HCT116 (cell line): Measurements from ENCODE around the gene MYO1F. TPM values are rescaled to one million over a fixed set of nuclear protein-coding genes. Genes with fewer than 3 reads are reported as not detected.

ENCODE experiments used
- ATAC-seq: fragments of 200-7000 bp; cut with Tn5 transposase; 2 replicates; pipeline ENCODE4 v1.9.1; 2020; ENCODE audit warnings: mild to moderate bottlenecking, moderate library complexity
- BruUV-seq: library from RNA; stranded (reverse); fragments of 400-500 nt; replicated peaks from 2 replicates; lab custom pipeline; 2021; lab: Mats Ljungman, UMichigan
- CTCF ChIA-PET: fragments of 300-600 bp; sonication (Branson Sonifier 250); formaldehyde crosslinking; loops from one replicate; lab custom pipeline; 2021; ENCODE audit warnings: antibody characterized with exemption; lab: Charles Lee
- POLR2A ChIA-PET: fragments of 300-600, 350-600 bp; sonication (Branson Sonifier 250); formaldehyde crosslinking; loops from one replicate; lab custom pipeline; 2021; ENCODE audit warnings: antibody characterized with exemption; lab: Charles Lee
- RAD21 ChIA-PET, 2 experiments: fragments of 300-600 bp; sonication (Branson Sonifier 250); formaldehyde crosslinking; loops; one replicate each; lab custom pipeline; 2023; ENCODE audit warnings: low total read pairs in 2 of 2; ENCODE audit not compliant: uncharacterized antibody in 2 of 2, unreplicated experiment in 2 of 2, low non-redundant PET in 1 of 2; lab: Charles Lee
- DNase-seq: peaks from one replicate; pipeline ENCODE4 v3.0.0-alpha.2; 2010; ENCODE audit warnings: low read depth, low spot score
- H2AFZ ChIP-seq: fragments of 200-600 bp; shearing (Covaris generic), sonication (generic); 2 replicates; pipeline ENCODE4 v1.6.1; 2017; ENCODE audit warnings: low read depth, mixed run types, mixed read lengths, antibody characterized with exemption, low read length; ENCODE audit not compliant: poor library complexity, severe bottlenecking
- H3K27ac ChIP-seq: 2 replicates; pipeline ENCODE4 v1.5.1; 2012; ENCODE audit warnings: low read depth, low read length
- H3K27me3 ChIP-seq: fragments of 200-600 bp; sonication (generic); 2 replicates; pipeline ENCODE4 v1.6.1; 2016; ENCODE audit warnings: mixed run types, low read length, mixed read lengths; ENCODE audit not compliant: insufficient read depth
- H3K36me3 ChIP-seq, 2 experiments: fragments of 200-500 bp in 1 of 2; fragments of 200-600 bp in 1 of 2; sonication (Bioruptor generic) in 1 of 2; sonication (generic) in 1 of 2; 2 replicates each; pipeline versions ENCODE4 v1.5.1 to v1.6.1; 2014 to 2016; ENCODE audit warnings: low read length in 2 of 2, inconsistent platforms in 1 of 2, mixed read lengths in 1 of 2, mixed run types in 1 of 2; ENCODE audit not compliant: insufficient read depth in 2 of 2, control insufficient read depth in 1 of 2
- H3K4me1 ChIP-seq, 2 experiments: fragments of 200-600 bp in 1 of 2; sonication (generic) in 1 of 2; 2 replicates each; pipeline versions ENCODE4 v1.5.1 to v1.6.1; 2012 to 2017; ENCODE audit warnings: low read length in 2 of 2, inconsistent platforms in 1 of 2, mild to moderate bottlenecking in 1 of 2, mixed read lengths in 1 of 2, mixed run types in 1 of 2, moderate library complexity in 1 of 2; ENCODE audit not compliant: insufficient read depth in 2 of 2, control insufficient read depth in 1 of 2
- H3K4me2 ChIP-seq: fragments of 200-600 bp; sonication (generic); 2 replicates; pipeline ENCODE4 v1.6.1; 2017; ENCODE audit warnings: mixed run types, low read length, mixed read lengths
- H3K4me3 ChIP-seq, 2 experiments: fragments of 200-600 bp in 1 of 2; sonication (generic) in 1 of 2; replicated peaks in 1 of 2; 2 replicates each; pipeline ENCODE4 v1.5.1; 2011 to 2016; ENCODE audit warnings: low read length in 2 of 2, control low read depth in 1 of 2, low read depth in 1 of 2, mild to moderate bottlenecking in 1 of 2, mixed read lengths in 1 of 2, mixed run types in 1 of 2
- H3K79me2 ChIP-seq: fragments of 200-600 bp; sonication (generic); 2 replicates; pipeline ENCODE4 v1.6.1; 2017; ENCODE audit warnings: mild to moderate bottlenecking, mixed run types, low read length, moderate library complexity, mixed read lengths; ENCODE audit not compliant: insufficient read depth
- H3K9ac ChIP-seq: fragments of 200-600 bp; sonication (generic); 2 replicates; pipeline ENCODE4 v1.6.1; 2016; ENCODE audit warnings: low read length, mixed read lengths
- H3K9me2 ChIP-seq: fragments of 200-600 bp; sonication (generic), shearing (Covaris generic); 2 replicates; pipeline ENCODE4 v1.6.1; 2017; ENCODE audit warnings: mixed run types, mild to moderate bottlenecking, moderate library complexity; ENCODE audit not compliant: insufficient read depth
- H3K9me3 ChIP-seq, 2 experiments: fragments of 200-500 bp in 1 of 2; fragments of 200-600 bp in 1 of 2; sonication (Bioruptor generic) in 1 of 2; sonication (generic) in 1 of 2; 2 replicates each; pipeline ENCODE4 v1.6.1; 2014 to 2017; ENCODE audit warnings: low read length in 2 of 2, mixed read lengths in 2 of 2, inconsistent platforms in 1 of 2, low read depth in 1 of 2, mild to moderate bottlenecking in 1 of 2, mixed run types in 1 of 2, moderate library complexity in 1 of 2; ENCODE audit not compliant: control insufficient read depth in 1 of 2, insufficient read depth in 1 of 2
- H4K20me1 ChIP-seq: fragments of 200-600 bp; sonication (generic), shearing (Covaris generic); 2 replicates; pipeline ENCODE4 v1.6.1; 2017; ENCODE audit warnings: mixed run types, mild to moderate bottlenecking, moderate library complexity; ENCODE audit not compliant: insufficient read depth
- CEBPB ChIP-seq: IDR thresholded peaks from 2 replicates; pipeline ENCODE4 v1.6.1; 2012; ENCODE audit warnings: low read depth
- EGR1 ChIP-seq: IDR thresholded peaks from 2 replicates; pipeline ENCODE4 v1.6.1; 2012; ENCODE audit warnings: low read depth
- ELF1 ChIP-seq: IDR thresholded peaks from 2 replicates; pipeline ENCODE4 v1.6.1; 2012; ENCODE audit warnings: low read depth, borderline replicate concordance
- EZH2 ChIP-seq: fragments of 200-600 bp; sonication (generic); IDR thresholded peaks from 2 replicates; pipeline ENCODE4 v1.6.1; 2017; ENCODE audit warnings: antibody characterized with exemption, mixed run types
- EZH2phosphoT487 ChIP-seq: fragments of 200-600 bp; IDR thresholded peaks from 2 replicates; pipeline ENCODE4 v1.6.1; 2018; ENCODE audit warnings: antibody characterized with exemption, borderline replicate concordance
- FOSL1 ChIP-seq: IDR thresholded peaks from 2 replicates; pipeline ENCODE4 v1.6.1; 2012; ENCODE audit warnings: low read depth
- POLR2A ChIP-seq: IDR thresholded peaks from 2 replicates; pipeline ENCODE4 v1.7.0; 2011; ENCODE audit warnings: borderline replicate concordance; ENCODE audit not compliant: insufficient read depth, insufficient read length; ENCODE audit errors: extremely low read depth
- POLR2AphosphoS5 ChIP-seq: IDR thresholded peaks from 2 replicates; pipeline ENCODE4 v1.6.1; 2011; ENCODE audit warnings: mild to moderate bottlenecking, low read depth, low read length, moderate library complexity
- RAD21 ChIP-seq: IDR thresholded peaks from 2 replicates; pipeline ENCODE4 v1.6.1; 2012; ENCODE audit warnings: low read depth, mild to moderate bottlenecking
- SIN3A ChIP-seq: IDR thresholded peaks from 2 replicates; pipeline ENCODE4 v1.6.1; 2012; ENCODE audit warnings: low read depth
- SP1 ChIP-seq: IDR thresholded peaks from 2 replicates; pipeline ENCODE4 v1.6.1; 2012; ENCODE audit warnings: low read depth
- SRF ChIP-seq: IDR thresholded peaks from 2 replicates; pipeline ENCODE4 v1.6.1; 2012; ENCODE audit warnings: low read depth
- TCF7L2 ChIP-seq: IDR thresholded peaks from 2 replicates; pipeline ENCODE4 v1.7.0; 2011; ENCODE audit warnings: borderline replicate concordance, inconsistent platforms; ENCODE audit not compliant: insufficient read depth, insufficient read length; ENCODE audit errors: extremely low read depth
- YY1 ChIP-seq: IDR thresholded peaks from 2 replicates; pipeline ENCODE4 v1.6.1; 2011; ENCODE audit warnings: low read length, low read depth, moderate library complexity, mild to moderate bottlenecking; ENCODE audit not compliant: insufficient replicate concordance; ENCODE audit errors: extremely low read depth
- ZFX ChIP-seq: fragments of 450-650 bp; IDR thresholded peaks from 2 replicates; pipeline ENCODE4 v1.6.1; 2017
- intact Hi-C: fragments of 100-400 bp; cut with micrococcal nuclease; formaldehyde crosslinking; loops from 2 replicates; pipeline ENCODE4 v1.10.0; 2022
- total RNA-seq: library from RNA; stranded (reverse); gene quantifications from one replicate; pipeline ENCODE4 v1.2.1, GENCODE V29; 2021; ENCODE audit not compliant: unreplicated experiment
- TF ChIP-seq, protein P1 (sequence below): IDR thresholded peaks from 2 replicates; pipeline ENCODE4 v1.6.1; 2012
- TF ChIP-seq, protein P2 (sequence below): IDR thresholded peaks from 2 replicates; pipeline ENCODE4 v1.6.1; 2012; ENCODE audit warnings: low read depth

The MYO1F gene
- total RNA-seq, 1 experiment from 2014 or later, result 0.39 TPM

DNA sequence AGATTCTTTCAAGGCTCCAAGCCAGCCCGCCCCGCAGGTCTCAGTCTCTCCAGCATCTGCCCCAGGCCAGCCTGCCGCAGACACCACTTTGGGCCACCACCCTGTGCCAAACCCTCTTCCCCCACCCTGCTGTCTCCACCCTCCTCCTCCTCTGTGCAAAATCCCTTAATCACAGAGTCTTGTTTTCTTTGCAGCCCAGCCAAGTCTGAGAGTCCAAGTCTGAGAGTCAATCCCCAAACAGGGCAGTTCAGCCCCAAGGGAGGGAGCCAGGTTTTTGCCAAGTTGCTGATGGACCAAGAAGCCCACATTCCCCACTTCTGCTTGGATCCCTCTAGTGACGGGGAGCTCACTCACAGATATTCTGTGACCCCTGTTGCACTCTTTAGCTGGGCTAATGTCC lies 30.1 kb upstream of the MYO1F start:
- H3K9me3 ChIP-seq, result peaks cover 0 to 5% of the 10 kb centered on the region in 2 experiments; a peak in 2 of 4 replicates
- TF ChIP-seq POLR2AphosphoS5, result no peak
- no peak for TF ChIP-seq EZH2
- no peak for TF ChIP-seq FOSL1
- no peak for TF ChIP-seq EGR1
- TF ChIP-seq CEBPB, result no peak
- no peak for TF ChIP-seq SIN3A
- TF ChIP-seq YY1, result no peak
- no peak for TF ChIP-seq SRF
- no peak for TF ChIP-seq RAD21
- TF ChIP-seq EZH2phosphoT487, result no peak
- TF ChIP-seq ZFX, result no peak
- TF ChIP-seq, protein P1, sequence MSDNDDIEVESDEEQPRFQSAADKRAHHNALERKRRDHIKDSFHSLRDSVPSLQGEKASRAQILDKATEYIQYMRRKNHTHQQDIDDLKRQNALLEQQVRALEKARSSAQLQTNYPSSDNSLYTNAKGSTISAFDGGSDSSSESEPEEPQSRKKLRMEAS, result no peak
- TF ChIP-seq ELF1, result no peak
- TF ChIP-seq TCF7L2, result no peak
- no peak for TF ChIP-seq POLR2A
- TF ChIP-seq SP1, result no peak
- TF ChIP-seq, protein P2, sequence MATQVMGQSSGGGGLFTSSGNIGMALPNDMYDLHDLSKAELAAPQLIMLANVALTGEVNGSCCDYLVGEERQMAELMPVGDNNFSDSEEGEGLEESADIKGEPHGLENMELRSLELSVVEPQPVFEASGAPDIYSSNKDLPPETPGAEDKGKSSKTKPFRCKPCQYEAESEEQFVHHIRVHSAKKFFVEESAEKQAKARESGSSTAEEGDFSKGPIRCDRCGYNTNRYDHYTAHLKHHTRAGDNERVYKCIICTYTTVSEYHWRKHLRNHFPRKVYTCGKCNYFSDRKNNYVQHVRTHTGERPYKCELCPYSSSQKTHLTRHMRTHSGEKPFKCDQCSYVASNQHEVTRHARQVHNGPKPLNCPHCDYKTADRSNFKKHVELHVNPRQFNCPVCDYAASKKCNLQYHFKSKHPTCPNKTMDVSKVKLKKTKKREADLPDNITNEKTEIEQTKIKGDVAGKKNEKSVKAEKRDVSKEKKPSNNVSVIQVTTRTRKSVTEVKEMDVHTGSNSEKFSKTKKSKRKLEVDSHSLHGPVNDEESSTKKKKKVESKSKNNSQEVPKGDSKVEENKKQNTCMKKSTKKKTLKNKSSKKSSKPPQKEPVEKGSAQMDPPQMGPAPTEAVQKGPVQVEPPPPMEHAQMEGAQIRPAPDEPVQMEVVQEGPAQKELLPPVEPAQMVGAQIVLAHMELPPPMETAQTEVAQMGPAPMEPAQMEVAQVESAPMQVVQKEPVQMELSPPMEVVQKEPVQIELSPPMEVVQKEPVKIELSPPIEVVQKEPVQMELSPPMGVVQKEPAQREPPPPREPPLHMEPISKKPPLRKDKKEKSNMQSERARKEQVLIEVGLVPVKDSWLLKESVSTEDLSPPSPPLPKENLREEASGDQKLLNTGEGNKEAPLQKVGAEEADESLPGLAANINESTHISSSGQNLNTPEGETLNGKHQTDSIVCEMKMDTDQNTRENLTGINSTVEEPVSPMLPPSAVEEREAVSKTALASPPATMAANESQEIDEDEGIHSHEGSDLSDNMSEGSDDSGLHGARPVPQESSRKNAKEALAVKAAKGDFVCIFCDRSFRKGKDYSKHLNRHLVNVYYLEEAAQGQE, result no peak
- H3K4me1 ChIP-seq, result peaks cover 10 to 31% of the 10 kb centered on the region in 2 experiments
- no peaks in the 10 kb centered on the region for H3K9me2 ChIP-seq
- no TSS peak for BruUV-seq
- no peak for DNase-seq
- H3K36me3 ChIP-seq, result no peaks in the 10 kb centered on the region
- intact Hi-C loops, result no loop called here
- H3K4me2 ChIP-seq, result no peak overlapping the region
- no peak overlapping the region for H3K9ac ChIP-seq
- H3K79me2 ChIP-seq, result no peaks in the 10 kb centered on the region
- ChIA-PET CTCF (no interaction called here), POLR2A (no interaction called here), RAD21 (no interaction called here)
- no peak overlapping the region for H3K4me3 ChIP-seq
- H3K27ac ChIP-seq, result no peak overlapping the region
- no peaks in the 10 kb centered on the region for H3K27me3 ChIP-seq
- ATAC-seq, result no peak
- H2AFZ ChIP-seq, result no peak overlapping the region
- no peaks in the 10 kb centered on the region for H4K20me1 ChIP-seq
